ENCODE measurements around the gene ACSL4.

Gene ACSL4

GRCh38 chrX:109614951-109615350 is 118.1 kb downstream of the ACSL4 start:
- DNase-seq (ENCODE audit: low read depth in 1 of 2, low spot score in 1 of 2) = no peak

- no peak for DNase-seq (ENCODE audit: low read depth in 1 of 2, low spot score in 1 of 2)
These were observed 131.6 kb downstream of the ACSL4 start for GRCh38 chrX:109601486-109601885.

GRCh38 chrX:109600237-109600651 is 132.8 kb downstream of the ACSL4 start:
- DNase-seq (ENCODE audit: low read depth in 1 of 2, low spot score in 1 of 2) = no peak

- DNase-seq (ENCODE audit: low read depth in 1 of 2, low spot score in 1 of 2) = no peak
These were observed 137.0 kb downstream of the ACSL4 start for GRCh38 chrX:109596015-109596414.

Measured in activated T-helper 1 cell treated with anti-CD3 and anti-CD28 coated beads, Interleukin-2, amount 50 U/mL, for 16 hours (primary cell).